Daoy (cell line): ENCODE results near the gene UBA1. TPM values are rescaled to one million over a fixed set of nuclear protein-coding genes. Genes with fewer than 3 reads are reported as not detected.

Experiments
- DNase-seq: peaks from one replicate; pipeline ENCODE4 v3.0.0-alpha.2; 2015; ENCODE audit warnings: low read depth
- total RNA-seq: library from RNA; depleted of rRNA; stranded (reverse); fragments of >200 nt; shearing (Covaris generic); gene quantifications from 2 replicates; pipeline ENCODE4 v1.2.3, GENCODE V29; 2014

The UBA1 gene
- total RNA-seq, 1 experiment from 2014 or later: 130 TPM

GRCh38 chrX:47229427-47229826, 35.8 kb downstream of the UBA1 start:
- DNase-seq: no peak

- no peak for DNase-seq
Measured at GRCh38 chrX:47230136-47230868, 36.7 kb downstream of the UBA1 start.

- no peak for DNase-seq
Measured at GRCh38 chrX:47231167-47231566, 37.5 kb downstream of the UBA1 start.

GRCh38 chrX:47232197-47232802, 38.7 kb downstream of the UBA1 start:
- no peak for DNase-seq

GRCh38 chrX:47232803-47233332, 39.2 kb downstream of the UBA1 start, which contains the start of gene USP11:
Gene USP11, plus strand, starts transcription at chrX:47233009. Its CDS starts 35 bp downstream, at chrX:47233044.
- peak; percentile 59 for DNase-seq

- DNase-seq: peak; percentile 91
Measured at GRCh38 chrX:47233333-47234113, 39.9 kb downstream of the UBA1 start.

GRCh38 chrX:47234583-47234982, 41.0 kb downstream of the UBA1 start:
- no peak for DNase-seq

GRCh38 chrX:47235691-47236103, 42.1 kb downstream of the UBA1 start:
- no peak for DNase-seq

- no peak for DNase-seq
Measured at GRCh38 chrX:47239199-47239598, 45.6 kb downstream of the UBA1 start.

- no peak for DNase-seq
Measured at GRCh38 chrX:47239898-47240545, 46.4 kb downstream of the UBA1 start.

GRCh38 chrX:47240619-47241018, 47.0 kb downstream of the UBA1 start:
- no peak for DNase-seq

GRCh38 chrX:47241201-47242011, 47.8 kb downstream of the UBA1 start:
- DNase-seq: no peak

- DNase-seq: no peak
Measured at GRCh38 chrX:47242321-47242720, 48.7 kb downstream of the UBA1 start.

GRCh38 chrX:47243351-47243750, 49.7 kb downstream of the UBA1 start:
- DNase-seq: no peak

- no peak for DNase-seq
Measured at GRCh38 chrX:47244676-47245075, 51.0 kb downstream of the UBA1 start.

GRCh38 chrX:47245156-47245555, 51.5 kb downstream of the UBA1 start:
- no peak for DNase-seq

- DNase-seq: peak; percentile 87
Measured at GRCh38 chrX:47247206-47247998, 53.8 kb downstream of the UBA1 start.

GRCh38 chrX:47247999-47248320, 54.3 kb downstream of the UBA1 start:
- no peak for DNase-seq

- DNase-seq: no peak
Measured at GRCh38 chrX:47248576-47248975, 54.9 kb downstream of the UBA1 start.

- DNase-seq: no peak
Measured at GRCh38 chrX:47250017-47250347, 56.4 kb downstream of the UBA1 start.
